Measurements from ENCODE around the gene PTPN7.
A peak's percentile ranks its signal among the peaks of the same experiment; 100 is the strongest.
"Not testable (repeated sequence)": the region's sequence is repeated elsewhere in the genome, so short reads cannot be mapped to it uniquely, and the experiment has no call there.

PTPN7 gene

DNA sequence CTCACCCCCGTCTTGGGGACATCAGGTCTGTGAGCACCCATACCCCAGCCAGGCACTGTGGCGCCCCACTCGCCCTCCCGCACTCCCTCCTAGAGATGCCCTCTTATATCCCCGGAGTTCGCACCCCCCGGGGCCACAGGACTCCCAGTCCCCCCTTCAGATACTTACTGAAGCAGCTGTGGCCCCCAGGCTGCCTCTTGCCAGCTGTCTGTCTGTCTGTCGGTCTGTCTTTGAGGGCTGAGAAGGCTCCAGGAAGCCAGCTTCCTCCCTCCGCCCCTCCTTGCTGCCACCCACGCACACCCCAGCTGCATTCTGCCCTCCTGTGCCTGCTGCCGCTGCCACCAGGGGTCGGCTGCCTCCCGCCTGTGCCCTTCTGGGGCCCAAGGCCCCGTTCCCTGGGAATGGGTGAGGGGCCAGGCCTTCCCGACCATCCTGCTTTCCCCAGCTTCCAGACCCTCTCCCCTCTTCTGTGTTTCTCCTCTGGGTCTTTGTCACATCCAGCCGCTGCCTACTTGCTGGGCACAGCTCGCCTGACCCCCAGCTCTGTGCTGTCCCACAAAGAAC, at the start of gene PTPN7:
Gene PTPN7 (minus strand): TSS at position 226 of the 564 bp plus-strand sequence. CDS start 1,200 bp downstream, outside the sequence.
- DNase-seq: no peak

DNA sequence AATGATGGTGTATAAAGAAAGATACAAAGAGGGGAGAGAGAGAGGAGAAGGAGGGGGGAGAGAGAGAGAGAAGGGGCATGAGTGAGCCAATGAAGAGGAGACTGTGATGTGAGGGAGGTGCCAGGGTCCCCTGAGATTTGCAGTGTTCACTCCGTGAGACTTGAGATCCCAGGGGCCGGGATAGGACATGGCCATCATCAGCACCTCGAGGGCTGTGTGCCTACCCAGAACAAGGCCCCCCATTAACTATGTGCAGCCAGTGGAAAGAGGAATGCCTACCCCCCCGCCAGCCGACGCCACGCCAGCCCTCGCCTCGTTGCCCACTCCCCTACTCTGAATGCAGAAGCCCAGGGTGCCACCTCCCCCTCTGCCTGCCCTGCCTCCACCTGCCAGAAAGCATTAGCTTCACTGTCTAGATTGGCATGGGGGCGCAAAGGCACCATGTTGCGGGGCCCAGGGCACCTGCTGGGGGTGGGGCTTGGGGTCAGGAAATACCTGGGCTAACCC, 48.0 kb upstream of the PTPN7 start:
- DNase-seq: no peak

DNA sequence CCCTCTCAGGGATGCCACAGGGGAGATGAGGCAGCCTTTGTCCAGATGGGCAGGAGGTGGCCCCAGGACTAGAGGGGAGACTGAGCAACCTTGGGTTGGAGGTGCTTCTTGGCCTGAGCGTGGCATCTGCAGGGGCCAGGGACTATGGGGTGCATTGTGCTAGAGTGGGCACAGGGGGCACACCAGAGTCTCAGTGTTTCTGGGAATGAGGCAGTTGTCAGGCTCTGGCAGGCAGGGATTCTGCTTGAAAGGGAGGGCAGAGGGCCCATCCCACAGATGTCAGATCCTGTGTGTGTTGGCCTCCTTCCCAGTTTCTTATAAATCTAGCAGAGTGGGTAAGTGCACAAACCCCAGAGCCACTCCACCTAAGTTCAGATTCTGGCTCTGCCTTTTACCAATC, 46.9 kb upstream of the PTPN7 start:
- no peak for DNase-seq

DNA sequence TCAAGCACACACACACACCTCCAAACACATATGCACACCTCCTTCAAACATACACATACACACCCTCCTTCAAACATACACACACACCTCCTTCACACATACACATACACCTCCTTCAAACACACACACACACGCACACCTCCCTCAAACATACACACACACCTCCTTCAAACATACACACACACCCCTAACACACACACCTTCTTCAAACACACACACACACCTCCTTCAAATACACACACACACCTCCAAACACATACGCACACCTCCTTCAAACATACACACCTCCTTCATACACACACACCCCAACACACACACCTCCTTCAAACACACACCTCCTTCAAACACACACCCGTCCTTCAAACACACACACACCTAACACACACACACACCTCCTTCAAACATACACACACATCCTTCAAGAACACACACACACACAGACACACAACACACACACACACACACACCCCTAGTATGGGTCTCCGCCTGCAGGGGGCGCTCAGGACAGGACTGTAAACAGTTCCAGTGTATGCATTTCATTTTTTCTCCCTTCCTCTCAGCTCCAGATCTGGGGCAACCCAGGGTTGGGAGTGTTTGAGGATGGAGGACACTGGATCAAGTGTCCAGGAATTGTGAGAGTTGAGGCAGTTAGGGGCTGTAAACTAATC, 45.3 kb upstream of the PTPN7 start:
- no peak for DNase-seq

DNA sequence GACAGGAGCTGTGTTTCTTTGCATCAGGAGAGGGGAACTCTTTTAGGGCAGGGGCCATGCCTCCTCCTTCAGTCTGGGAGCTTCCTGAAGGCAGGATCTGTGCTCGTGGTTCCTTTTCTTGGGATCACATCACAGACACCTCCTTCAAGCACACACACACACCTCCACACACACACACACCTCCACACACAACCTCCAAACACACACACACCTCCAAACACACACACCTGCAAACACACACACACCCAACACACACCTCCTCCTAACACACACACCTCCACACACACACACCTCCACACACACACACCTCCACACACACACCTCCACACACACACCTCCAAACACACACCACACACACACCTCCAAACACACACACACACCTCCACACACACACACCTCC, 43.7 kb upstream of the PTPN7 start:
- DNase-seq: no peak

DNA sequence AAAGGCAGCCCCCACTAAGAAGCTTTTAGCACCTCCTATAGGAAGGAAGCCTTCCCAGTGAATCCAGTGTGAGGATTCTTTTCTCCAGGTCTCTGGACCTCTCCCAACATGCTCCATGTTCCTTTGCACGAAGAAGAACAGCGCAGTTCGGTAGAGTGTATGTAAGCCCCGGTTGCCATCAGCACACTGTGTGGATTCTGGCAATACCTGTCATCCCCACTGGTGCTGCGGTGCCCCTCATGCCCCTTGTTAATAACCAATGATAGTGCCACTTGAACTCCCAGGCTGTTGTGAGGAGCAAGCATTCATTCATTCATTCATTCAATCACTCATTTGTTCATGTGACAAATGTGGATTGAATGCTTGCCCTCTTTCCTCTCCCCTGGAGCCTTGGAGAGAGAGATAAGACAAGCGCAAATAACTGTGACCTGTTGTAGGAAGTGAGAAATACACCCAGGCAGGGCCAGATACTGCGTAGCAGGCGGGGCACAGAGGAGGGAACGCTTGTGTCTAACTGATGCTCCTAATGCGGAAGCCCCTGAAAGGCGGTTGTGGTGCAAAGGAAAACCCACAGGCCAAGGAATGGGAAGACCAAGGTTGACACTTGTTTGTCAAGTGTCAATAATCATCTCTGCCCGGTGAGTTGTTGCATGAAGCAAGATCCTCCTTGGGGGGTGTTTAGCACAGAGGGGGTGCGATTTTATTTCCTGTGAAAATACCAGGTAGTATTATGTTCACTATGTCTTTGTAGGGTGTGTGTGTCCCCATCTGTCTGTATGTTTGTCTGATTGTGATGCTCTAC, 43.0 kb upstream of the PTPN7 start:
- DNase-seq: no peak

DNA sequence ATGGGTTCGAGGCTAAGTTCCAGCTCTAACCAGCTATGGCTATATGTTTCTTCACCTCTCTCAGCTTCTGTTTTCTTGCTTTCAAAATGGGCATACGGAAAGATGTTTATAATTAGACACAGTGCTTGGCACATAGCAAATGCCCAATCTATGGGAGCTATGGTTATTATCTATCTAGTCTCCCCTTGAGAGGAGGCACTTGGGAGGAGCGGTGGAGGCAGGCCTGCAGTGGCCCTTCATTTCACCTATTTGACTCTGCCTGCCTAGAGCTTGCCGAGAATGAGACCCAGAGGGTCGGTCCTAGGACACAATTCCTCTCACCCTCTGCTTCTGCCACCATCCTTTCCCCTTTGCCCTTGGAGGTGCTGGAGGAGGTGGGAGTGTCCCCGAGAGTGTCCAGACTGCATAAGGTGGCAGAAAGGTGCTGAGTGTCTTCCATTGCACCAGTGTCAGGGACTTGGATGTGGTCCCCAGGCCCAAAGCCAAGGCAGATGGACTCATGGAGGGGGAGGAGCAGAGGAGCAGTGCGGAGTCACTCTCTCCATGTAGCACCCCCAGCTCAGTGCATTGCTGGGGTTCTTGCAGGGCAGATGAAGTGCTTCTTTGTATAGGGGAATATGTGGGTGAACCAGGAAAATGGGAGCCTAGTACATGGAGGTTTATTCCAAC, 42.2 kb upstream of the PTPN7 start:
- DNase-seq: no peak

DNA sequence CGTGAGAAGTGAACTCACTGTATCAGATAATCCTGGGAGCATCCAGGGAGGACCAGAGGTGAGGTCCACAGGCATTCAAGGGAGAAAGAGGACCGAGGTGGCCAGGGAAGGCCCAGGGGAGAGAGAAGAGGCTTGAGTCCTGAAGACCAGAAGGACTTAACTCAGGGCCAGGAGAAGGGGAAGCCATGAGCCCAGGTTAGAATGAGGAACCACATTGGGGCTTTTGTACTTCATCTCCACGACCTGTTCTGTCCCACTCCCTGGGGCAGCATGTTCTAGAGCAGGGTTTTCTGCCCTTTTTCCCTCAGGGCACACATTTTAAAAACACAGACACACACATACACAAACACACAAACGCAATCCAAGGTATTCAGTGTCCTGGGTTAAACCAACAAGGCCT, 41.6 kb upstream of the PTPN7 start:
- DNase-seq: no peak

DNA sequence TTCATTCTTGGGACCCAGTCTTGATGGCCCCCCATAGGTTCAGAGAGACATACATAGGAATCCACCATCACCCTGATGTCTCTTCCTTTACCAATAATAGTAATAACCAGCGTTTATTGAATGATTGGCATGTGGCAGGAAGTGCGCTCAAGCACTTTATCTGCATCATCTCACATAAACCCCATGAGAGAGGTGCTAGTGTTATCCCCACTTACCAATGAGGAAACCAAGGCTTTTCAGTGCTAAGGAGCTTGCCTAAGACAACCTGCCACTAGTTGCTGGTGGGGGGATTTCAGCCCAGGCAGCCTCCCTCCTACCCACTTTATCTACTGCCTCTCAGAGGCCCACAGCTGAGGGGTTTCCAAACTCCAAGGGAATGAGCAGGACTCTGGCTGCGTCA, 40.9 kb upstream of the PTPN7 start:
- no peak for DNase-seq

DNA sequence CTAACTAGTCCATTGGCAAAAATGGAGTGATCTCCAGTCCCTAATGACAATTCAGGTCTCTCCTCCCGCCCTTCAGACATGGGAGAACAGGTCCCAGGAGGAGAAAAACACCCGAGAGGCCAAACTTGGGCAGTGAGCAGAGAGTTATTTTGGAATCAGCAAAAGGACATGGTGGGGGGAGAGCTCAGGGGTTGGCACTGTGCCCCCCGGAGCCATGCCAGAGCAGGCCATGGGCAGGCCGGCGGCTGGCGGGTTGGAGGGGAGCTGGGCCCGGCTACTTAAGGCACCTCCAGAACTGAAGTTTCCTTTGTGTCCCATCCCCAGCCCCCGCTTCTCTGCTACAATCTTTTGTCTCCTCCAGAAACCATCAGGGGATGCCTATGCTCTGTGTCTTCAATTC, 40.3 kb upstream of the PTPN7 start:
- DNase-seq: no peak

DNA sequence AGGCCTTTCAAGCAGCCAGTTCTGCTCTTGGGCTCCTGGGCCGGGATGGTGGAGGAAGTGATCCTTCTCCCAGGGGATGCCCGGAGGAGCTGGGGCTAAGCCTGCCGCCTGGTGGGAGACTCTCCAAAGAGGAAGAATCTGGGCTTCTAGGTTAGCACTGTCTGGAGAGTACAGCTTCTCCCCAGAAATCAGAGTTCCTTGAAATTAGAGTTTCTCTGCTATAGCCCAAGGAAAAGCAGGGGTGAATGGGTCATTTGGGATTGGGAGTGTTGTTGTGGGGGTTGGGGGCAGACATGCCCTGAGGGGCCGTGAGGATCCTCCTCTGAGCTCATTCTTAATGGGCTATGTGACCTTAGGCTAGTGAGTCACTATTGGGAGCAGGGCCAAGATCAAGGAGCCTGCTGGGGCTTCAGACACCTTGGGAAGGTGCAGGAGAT, 39.7 kb upstream of the PTPN7 start:
- DNase-seq: no peak

DNA sequence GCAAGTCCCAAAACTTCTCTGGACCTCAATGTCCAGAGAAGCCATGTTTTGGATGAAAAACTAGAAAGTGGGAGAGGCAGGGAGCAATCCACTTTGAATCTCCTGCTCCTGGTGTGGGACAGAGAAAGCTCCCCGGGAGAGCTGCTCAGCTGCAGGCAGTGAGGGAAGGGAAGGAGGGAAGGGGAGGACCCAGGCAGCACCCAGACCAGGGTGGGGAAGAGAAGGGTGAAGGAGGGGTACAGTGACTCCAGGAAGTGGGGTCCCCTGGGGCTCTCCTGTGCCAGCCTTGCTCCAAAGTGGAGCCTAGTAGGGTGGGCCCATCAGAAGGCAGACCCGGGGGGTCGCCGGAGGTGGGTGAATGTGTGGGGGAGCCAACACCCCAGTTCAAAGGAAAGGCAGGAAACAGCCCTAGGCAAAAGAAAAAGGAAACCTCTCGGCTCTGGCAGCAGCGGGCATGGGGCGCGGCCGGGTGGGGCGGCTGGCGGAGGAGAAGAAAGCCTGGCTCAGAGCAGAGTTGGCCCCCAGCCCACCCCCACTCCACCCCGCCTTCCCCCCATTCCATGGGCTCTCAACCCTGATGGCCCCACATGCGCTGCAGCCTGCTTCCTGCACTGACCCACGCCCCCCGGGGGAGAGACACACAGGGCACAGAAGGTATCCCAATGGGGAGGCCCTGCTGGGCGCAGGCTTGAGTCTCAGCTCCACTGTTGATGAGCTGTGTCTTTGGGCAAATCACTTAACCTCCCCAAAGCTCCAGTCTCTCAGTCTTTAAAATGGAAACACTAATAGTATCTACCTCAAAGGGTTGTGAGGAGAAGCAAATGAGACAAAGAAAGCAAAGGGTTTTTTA, 38.9 kb upstream of the PTPN7 start:
- no peak for DNase-seq

DNA sequence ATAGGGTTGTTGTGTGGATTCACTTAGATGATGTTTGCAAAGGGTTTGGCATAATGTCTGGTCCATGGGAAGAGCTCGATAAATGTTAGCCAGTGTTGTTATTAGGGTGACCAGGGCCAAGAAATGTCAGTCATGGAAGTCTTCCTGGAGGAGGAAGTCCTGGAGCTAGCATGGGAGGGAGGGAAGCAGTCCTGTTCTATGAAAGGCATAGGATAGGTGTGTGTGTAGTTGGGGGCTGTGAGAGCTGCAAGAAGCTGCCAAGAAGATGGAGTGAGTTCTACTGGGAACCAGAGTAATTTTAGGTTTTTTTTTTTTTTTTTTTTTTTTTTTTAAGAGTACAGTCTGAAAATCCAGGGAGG, 37.9 kb upstream of the PTPN7 start:
- DNase-seq: no peak

DNA sequence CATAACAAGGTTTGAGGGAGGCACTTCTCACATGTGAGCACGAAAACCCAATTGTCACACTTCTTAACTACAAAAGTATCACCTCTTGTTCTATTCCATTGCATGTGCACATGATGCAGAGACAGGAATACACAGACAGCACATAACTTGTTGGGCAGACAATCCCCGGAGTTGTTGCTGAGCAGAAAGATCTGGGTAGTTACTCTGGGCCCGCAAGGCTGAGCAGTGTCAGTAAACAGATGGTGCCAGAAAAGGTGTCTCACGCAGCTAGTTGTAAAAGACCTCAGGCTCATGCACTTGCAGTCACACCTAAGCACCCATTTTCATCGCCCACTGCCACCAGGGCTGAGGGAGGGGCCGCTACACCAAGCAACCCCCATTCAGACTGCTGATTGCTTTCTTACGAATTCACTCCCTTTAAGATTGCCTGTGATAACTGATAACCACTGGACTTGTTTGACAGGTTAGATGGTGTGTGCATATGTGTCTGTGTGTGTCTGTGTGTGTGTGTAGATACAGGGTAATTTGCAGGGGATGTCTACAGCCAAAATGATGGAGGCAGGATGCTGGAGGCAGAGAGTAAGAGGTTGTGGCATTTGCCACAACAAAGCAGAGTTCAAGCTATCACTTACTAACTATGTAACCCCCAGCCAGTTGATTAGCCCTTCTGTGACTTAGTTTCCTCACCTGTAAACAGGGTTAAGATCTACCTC, 37.4 kb upstream of the PTPN7 start:
- DNase-seq: no peak

DNA sequence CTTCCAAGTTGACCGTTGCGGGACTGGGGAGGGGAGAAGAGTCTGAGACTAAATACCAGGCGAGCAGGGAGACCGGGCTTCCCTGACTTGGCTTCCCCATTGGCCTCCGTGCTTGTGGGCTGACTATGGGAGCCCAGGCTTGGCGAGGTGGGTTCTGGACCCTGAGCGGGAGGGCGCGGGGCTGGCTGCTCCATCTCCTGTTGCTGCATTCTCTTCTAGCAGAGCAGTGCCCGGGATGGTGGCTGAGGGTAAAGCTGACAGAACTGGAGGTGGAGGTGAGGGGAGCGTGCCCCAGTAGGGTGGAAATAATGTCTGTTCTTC, 33.9 kb upstream of the PTPN7 start:
- no peak for DNase-seq

DNA sequence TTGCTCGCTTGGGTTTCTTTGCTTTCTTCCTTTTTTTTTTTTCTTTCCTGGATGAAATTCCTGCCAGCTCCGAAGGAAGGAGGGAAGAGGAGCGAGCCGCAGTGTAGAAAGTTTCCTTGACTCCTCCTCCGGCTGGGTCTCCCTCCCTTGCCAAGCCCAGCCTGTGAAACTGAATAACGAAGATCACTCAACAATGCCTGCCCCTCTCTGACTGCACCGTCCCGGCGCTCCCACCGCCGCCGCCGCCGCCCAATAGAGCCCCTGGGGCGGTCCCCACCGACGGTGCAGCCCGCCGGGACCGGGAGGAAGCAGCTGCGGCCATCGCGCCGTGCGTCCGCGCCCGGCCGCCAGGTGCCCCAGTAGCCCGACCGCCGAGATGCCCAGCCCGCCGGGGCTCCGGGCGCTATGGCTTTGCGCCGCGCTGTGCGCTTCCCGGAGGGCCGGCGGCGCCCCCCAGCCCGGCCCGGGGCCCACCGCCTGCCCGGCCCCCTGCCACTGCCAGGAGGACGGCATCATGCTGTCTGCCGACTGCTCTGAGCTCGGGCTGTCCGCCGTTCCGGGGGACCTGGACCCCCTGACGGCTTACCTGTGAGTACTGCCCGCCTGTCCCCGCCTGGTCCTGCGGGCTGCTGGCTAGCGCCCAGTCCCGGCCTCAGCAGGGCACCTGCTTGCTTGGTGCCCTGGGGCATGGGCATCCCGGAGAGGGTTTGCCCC, 33.4 kb upstream of the PTPN7 start, which contains the start of gene LGR6:
Gene LGR6 (plus strand): TSS at position 186 of the 714 bp plus-strand sequence. CDS start 191 bp downstream, at position 377.
- DNase-seq: no peak

DNA sequence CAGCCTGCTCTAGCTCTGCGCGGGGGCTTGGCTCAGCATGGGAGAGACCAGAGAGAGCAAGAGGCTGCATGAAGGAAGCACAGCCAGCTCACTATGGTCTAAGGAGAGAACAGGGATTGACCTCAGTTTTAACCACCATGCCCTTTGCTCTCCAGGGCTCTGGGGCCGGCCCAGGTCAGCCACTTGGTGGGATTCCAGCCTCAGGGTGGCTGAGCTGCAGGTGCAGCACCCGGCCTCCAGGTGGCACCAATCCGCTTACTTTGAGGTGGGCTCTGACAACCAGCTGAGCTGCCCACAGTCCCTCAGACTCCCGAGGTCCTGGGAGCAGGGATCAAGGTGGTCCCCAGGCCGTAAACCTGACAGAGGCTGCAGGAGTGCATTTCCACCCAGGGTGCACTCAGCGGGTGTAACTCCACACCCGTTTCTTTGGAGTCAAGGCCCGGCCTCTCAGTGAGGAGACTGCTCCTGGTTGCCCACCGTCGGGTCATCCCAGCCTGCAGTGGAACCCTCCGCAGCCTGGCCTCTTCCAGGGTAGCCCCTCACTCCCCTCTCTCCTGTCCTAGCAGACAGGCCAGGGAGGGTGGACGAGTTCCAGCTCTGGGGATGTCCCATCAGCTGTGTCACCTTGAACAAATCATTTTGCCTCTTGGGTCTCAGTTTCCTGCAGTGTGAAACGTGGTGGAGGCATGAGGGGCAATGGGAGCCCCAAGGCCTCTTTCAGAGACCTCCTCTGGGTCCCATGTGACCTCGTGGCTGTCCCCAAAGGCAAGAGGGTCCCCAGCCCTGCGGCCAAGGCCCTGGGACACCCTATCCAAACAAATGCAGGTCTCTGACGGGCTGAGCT, 32.6 kb upstream of the PTPN7 start:
- peak; percentile 42 for DNase-seq

DNA sequence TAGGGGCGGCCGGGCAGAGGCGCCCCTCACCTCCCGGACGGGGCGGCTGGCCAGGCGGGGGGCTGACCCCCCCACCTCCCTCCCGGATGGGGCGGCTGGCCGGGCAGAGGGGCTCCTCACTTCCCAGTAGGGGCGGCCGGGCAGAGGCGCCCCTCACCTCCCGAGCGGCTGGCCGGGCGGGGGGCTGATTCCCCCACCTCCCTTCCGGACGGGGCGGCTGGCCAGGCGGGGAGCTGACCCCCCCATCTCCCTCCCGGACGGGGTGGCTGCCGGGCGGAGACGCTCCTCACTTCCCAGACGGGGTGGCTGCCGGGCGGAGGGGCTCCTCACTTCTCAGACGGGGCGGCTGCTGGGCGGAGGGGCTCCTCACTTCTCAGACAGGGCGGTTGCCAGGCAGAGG, 31.0 kb upstream of the PTPN7 start:
- not testable (repeated sequence) for DNase-seq

DNA sequence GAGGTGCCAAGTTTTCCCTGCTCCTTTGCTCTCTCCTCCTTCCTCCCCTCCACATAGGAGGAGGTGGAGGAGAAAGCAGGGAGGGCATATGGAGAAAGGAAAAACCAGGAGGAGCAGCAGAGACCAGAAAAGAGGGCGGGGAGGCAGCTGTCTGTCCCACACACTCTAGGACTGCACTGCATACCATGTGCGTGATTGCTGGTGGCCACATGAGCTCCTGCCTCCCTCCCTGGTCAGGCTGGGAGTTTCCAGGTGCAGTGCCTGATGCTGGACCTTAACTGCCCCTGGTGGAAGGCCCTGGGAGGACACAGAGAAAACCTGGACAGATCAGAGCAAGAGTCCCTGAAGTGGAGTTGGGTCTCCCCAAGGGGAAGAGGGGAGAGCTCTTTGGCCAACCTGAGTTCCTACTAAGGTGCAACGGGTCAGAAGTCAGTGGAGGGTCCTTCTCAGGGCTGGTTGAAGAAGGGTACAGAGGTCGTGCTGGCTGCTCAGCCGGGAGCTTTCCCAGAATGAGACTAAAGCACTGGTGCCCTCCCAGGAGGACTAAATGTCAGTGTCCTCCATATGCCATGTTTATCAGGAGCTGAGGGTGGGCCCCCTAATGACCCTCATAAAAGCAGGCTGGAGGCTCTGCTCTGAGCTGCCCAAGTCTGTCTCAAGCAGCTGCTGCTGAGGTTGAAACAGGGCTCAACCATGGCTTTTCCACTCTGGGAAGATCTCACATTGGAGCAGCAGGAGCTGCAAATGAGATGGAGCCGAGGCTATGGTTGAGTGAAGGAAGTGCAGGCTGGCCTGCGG, 29.7 kb upstream of the PTPN7 start:
- no peak for DNase-seq

Data from midbrain (tissue), 1 donor.